GM13976 (cell line): ENCODE measurements around the gene RSPH6A.

Source experiments
- DNase-seq: peaks from one replicate; pipeline ENCODE4 v3.0.0; 2012; ENCODE audit warnings: low spot score
- in situ Hi-C: fragments of 300-500 bp; cut with MboI; formaldehyde crosslinking; loops from one replicate; pipeline ENCODE4 v1.12.0; 2022; ENCODE audit warnings: low sequenced_read_pairs, mixed read lengths, inconsistent platforms; ENCODE audit not compliant: unreplicated experiment
- TF ChIP-seq, protein P1 (sequence below): IDR thresholded peaks from 2 replicates; pipeline ENCODE4 v1.5.1; 2012; ENCODE audit warnings: borderline replicate concordance, mild to moderate bottlenecking; ENCODE audit not compliant: insufficient read depth; ENCODE audit errors: extremely low read depth, missing control alignments, control extremely low read depth

Gene RSPH6A

DNA sequence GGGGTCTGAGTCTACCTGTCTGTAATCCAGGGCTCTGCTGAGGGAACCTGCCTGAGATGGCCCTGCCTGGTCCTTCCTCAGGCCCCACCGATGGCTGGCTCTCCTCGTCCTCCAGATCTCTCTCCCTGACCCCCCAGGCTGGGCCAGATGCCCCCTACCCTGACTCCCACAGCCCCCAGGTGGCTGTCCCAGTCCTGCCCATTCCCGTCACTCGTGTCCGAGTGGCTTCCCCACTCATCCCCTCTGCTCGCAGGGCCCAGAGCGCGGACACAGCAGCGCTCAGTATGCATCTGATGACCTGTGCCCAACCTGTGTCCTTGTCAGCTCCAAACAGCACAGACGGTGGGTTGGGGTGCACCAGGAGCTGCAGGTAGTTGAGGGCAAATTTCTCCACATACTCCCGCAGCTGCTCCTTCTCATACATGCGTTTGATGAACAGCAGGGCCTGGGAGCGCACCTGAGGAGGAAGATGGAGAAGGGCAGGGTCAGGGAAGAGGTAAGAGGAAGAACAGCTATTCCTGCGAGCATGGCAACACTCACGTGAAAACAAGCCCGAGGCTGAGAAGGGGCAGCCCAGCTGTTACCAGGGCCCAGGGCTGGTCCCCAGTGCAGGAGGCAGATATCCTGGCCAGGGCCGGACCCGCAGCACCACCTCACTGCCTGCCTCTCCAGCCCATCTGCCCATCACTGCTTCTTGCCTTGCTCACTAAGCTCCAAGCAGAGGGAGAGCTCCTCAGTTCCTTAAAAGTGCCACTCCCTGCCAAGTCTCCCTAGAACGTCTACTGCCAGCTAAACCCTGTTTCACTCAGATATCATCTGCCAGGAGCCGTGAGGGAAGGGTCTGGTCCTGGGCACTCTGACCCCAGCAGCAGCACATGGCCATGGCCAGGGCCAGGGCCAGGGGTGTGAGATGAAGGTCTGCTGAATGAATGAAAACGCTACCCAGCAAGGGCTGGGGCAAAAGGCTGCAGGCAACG lies 11.1 kb upstream of the RSPH6A start:
- DNase-seq, result no peak
- TF ChIP-seq, protein P1, sequence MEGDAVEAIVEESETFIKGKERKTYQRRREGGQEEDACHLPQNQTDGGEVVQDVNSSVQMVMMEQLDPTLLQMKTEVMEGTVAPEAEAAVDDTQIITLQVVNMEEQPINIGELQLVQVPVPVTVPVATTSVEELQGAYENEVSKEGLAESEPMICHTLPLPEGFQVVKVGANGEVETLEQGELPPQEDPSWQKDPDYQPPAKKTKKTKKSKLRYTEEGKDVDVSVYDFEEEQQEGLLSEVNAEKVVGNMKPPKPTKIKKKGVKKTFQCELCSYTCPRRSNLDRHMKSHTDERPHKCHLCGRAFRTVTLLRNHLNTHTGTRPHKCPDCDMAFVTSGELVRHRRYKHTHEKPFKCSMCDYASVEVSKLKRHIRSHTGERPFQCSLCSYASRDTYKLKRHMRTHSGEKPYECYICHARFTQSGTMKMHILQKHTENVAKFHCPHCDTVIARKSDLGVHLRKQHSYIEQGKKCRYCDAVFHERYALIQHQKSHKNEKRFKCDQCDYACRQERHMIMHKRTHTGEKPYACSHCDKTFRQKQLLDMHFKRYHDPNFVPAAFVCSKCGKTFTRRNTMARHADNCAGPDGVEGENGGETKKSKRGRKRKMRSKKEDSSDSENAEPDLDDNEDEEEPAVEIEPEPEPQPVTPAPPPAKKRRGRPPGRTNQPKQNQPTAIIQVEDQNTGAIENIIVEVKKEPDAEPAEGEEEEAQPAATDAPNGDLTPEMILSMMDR, result no peak
- in situ Hi-C loops, result no loop called here

GRCh38 chr19:45825263-45825605 lies 10.1 kb upstream of the RSPH6A start:
- in situ Hi-C loops, result no loop called here
- TF ChIP-seq, protein P1, result no peak
- no peak for DNase-seq

DNA sequence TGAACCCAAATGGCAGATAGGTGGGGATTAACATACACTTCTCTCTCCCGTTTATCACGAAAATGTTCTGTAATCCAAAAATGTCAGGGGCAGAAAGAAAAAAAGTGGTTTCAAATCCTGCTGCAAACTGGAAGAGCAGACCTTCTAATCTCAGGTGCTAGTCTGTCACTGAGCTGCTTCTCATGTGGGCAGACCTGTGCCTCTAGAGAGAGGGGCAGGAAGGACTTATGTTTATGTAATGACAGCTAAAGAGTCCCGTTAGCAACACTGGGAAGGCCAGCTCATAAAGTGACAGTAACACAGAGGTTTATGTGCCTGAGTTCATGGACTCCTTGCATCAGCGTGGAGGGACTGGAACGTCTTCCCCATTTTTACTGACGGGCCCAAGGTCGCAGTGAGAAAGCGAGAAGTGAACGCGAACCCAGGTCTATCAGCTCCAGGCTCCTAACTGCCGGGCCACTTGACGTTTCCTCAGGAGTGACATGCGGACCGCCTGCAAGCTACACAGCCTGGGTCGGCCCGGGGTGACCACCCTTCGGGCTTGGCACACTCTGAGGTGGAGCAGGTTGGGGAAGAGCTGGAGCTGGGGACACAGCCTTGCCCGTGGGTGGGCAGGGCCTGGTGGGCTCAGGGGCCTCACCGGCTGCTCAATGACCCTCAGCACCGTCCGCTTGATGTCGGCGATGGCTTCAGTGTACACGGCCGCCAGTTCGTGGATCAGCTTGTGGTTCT lies 9.6 kb upstream of the RSPH6A start:
- TF ChIP-seq, protein P1, result no peak
- no peak for DNase-seq
- in situ Hi-C loops, result no loop called here

GRCh38 chr19:45824041-45824471 lies 8.9 kb upstream of the RSPH6A start:
- in situ Hi-C loops, result no loop called here
- DNase-seq, result no peak
- TF ChIP-seq, protein P1, result no peak

- TF ChIP-seq, protein P1, result no peak
- DNase-seq, result no peak
- in situ Hi-C loops, result no loop called here
Measured at GRCh38 chr19:45823182-45823581, 8.1 kb upstream of the RSPH6A start.

DNA sequence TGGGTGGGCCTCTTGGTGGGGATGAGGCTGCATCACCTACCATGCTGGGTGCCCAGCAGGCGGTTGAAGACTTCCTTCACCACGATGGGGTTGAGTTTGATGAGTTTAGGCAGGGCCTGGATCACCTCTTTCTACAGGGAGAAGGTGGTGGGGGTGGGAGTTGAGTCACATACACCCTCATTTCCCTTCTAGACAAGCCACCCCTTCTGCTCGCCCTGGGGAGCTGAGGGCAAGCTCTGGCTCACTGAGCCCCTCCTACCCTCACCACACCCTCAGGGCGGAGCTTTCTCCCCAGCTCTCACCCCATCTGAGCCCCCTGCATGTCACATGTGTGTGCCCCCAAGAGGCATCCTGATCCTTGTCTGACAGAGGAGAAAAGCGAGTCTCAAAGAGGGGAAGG lies 7.6 kb upstream of the RSPH6A start:
- in situ Hi-C loops, result no loop called here
- DNase-seq, result no peak
- TF ChIP-seq, protein P1, result no peak
